IMR-90 (cell line): ENCODE data around the gene PDE4B. TPM values are rescaled to one million over a fixed set of nuclear protein-coding genes. Genes with fewer than 3 reads are reported as not detected.
A peak's percentile ranks its signal among the peaks of the same experiment; 100 is the strongest.

Source experiments
- ATAC-seq: fragments of 200-7000 bp; cut with Tn5 transposase; 2 replicates; pipeline ENCODE4 v1.9.1; 2020; ENCODE audit warnings: low read depth, mild to moderate bottlenecking, moderate library complexity
- BruUV-seq: library from RNA; stranded (reverse); fragments of 400-500 nt; replicated peaks from 2 replicates; lab custom pipeline; 2021; lab: Mats Ljungman, UMichigan
- CTCF ChIA-PET: fragments of 300-600 bp; formaldehyde crosslinking; extraction: SDS; loops from one replicate; lab custom pipeline; 2021; ENCODE audit warnings: antibody characterized with exemption; lab: Yijun Ruan, JAX
- POLR2A ChIA-PET: fragments of 300-600 bp; sonication (Branson Sonifier 250); formaldehyde crosslinking; loops from one replicate; lab custom pipeline; 2022; ENCODE audit warnings: antibody characterized with exemption; ENCODE audit not compliant: unreplicated experiment; lab: Charles Lee
- DNase-seq: peaks from one replicate; pipeline ENCODE4 v3.0.0; 2013
- H2AFZ ChIP-seq: replicated peaks from 2 replicates; pipeline ENCODE3; 2013; ENCODE audit warnings: low read length, mild to moderate bottlenecking; ENCODE audit not compliant: poor library complexity
- H2AK5ac ChIP-seq: 2 replicates; pipeline ENCODE4 v1.6.1; 2013; ENCODE audit warnings: low read depth, low read length, inconsistent platforms
- H2AK9ac ChIP-seq: replicated peaks from 2 replicates; pipeline ENCODE3; 2013; ENCODE audit warnings: mild to moderate bottlenecking, low read depth, low read length, moderate library complexity; ENCODE audit not compliant: poor library complexity
- H2BK120ac ChIP-seq: 2 replicates; pipeline ENCODE4 v1.6.1; 2013; ENCODE audit warnings: low read depth, low read length, inconsistent platforms
- H2BK15ac ChIP-seq: 3 replicates; pipeline ENCODE4 v1.6.1; 2013; ENCODE audit warnings: low read depth, low read length, inconsistent platforms
- H2BK20ac ChIP-seq: 2 replicates; pipeline ENCODE4 v1.6.1; 2013; ENCODE audit warnings: low read depth, mild to moderate bottlenecking, inconsistent platforms, low read length, moderate library complexity
- H2BK5ac ChIP-seq: 2 replicates; pipeline ENCODE4 v1.6.1; 2013; ENCODE audit warnings: mild to moderate bottlenecking, low read depth, low read length, inconsistent platforms; ENCODE audit not compliant: poor library complexity, severe bottlenecking
- H3K14ac ChIP-seq: replicated peaks from 2 replicates; pipeline ENCODE4 v1.6.1; 2013; ENCODE audit warnings: low read depth, low read length, inconsistent platforms
- H3K18ac ChIP-seq: 2 replicates; pipeline ENCODE4 v1.6.1; 2013; ENCODE audit warnings: low read depth, low read length, control low read depth
- H3K23ac ChIP-seq: 2 replicates; pipeline ENCODE4 v1.6.1; 2013; ENCODE audit warnings: low read depth, low read length, inconsistent platforms
- H3K27ac ChIP-seq: 2 replicates; pipeline ENCODE4 v1.5.1; 2013; ENCODE audit warnings: mild to moderate bottlenecking, control low read depth, low read length; ENCODE audit not compliant: insufficient read depth
- H3K27me3 ChIP-seq: 2 replicates; pipeline ENCODE4 v1.6.1; 2013; ENCODE audit warnings: low read length; ENCODE audit not compliant: control insufficient read depth, insufficient read depth
- H3K36me3 ChIP-seq: 2 replicates; pipeline ENCODE4 v1.6.1; 2013; ENCODE audit warnings: low read length, mixed read lengths; ENCODE audit not compliant: control insufficient read depth, insufficient read depth
- H3K4ac ChIP-seq: 2 replicates; pipeline ENCODE4 v1.6.1; 2013; ENCODE audit warnings: low read depth, low read length, inconsistent platforms
- H3K4me1 ChIP-seq: 2 replicates; pipeline ENCODE4 v1.6.1; 2013; ENCODE audit warnings: low read length, mixed read lengths; ENCODE audit not compliant: control insufficient read depth, insufficient read depth
- H3K4me2 ChIP-seq: 2 replicates; pipeline ENCODE4 v1.6.1; 2013; ENCODE audit warnings: low read depth, mild to moderate bottlenecking, control low read depth, low read length, moderate library complexity
- H3K4me3 ChIP-seq: 2 replicates; pipeline ENCODE4 v1.5.1; 2013; ENCODE audit warnings: low read depth, mild to moderate bottlenecking, control low read depth, low read length, moderate library complexity; ENCODE audit not compliant: insufficient read depth
- H3K56ac ChIP-seq: 2 replicates; pipeline ENCODE4 v1.6.1; 2013; ENCODE audit warnings: low read length, inconsistent platforms; ENCODE audit not compliant: insufficient read depth; ENCODE audit errors: extremely low read depth
- H3K79me1 ChIP-seq, 2 experiments: 2 replicates each; pipeline ENCODE4 v1.6.1; 2013; ENCODE audit warnings: low read length in 2 of 2, inconsistent platforms in 1 of 2, low read depth in 1 of 2
- H3K9ac ChIP-seq: 2 replicates; pipeline ENCODE4 v1.6.1; 2013; ENCODE audit warnings: low read depth, low read length, control low read depth
- H3K9me1 ChIP-seq: 2 replicates; pipeline ENCODE4 v1.6.1; 2013; ENCODE audit warnings: low read length, inconsistent platforms; ENCODE audit not compliant: insufficient read depth
- H3K9me3 ChIP-seq: 2 replicates; pipeline ENCODE4 v1.6.1; 2013; ENCODE audit warnings: low read length; ENCODE audit not compliant: control insufficient read depth, insufficient read depth
- H4K20me1 ChIP-seq: 2 replicates; pipeline ENCODE4 v1.6.1; 2013; ENCODE audit warnings: low read length, inconsistent platforms; ENCODE audit not compliant: insufficient read depth
- H4K5ac ChIP-seq: 2 replicates; pipeline ENCODE4 v1.6.1; 2013; ENCODE audit warnings: mild to moderate bottlenecking, low read depth, low read length, control low read depth
- H4K8ac ChIP-seq, 2 experiments: 2 replicates each; pipeline ENCODE4 v1.6.1; 2013; ENCODE audit warnings: low read depth in 2 of 2, low read length in 2 of 2, control low read depth in 1 of 2, inconsistent platforms in 1 of 2
- H4K91ac ChIP-seq: 2 replicates; pipeline ENCODE4 v1.6.1; 2013; ENCODE audit warnings: low read depth, low read length, inconsistent platforms; ENCODE audit not compliant: insufficient read depth
- BHLHE40 ChIP-seq: fragments of 150-350 bp; IDR thresholded peaks from 2 replicates; pipeline ENCODE4 v1.6.1; 2016; ENCODE audit warnings: mild to moderate bottlenecking, low read depth, low read length
- CEBPB ChIP-seq: IDR thresholded peaks from 2 replicates; pipeline ENCODE4 v1.6.1; 2012; ENCODE audit warnings: low read depth, low read length, improper control_type of control experiment
- CTCF ChIP-seq: conservative IDR thresholded peaks from 2 replicates; pipeline ENCODE4 v1.5.1; 2012; ENCODE audit warnings: mild to moderate bottlenecking, low read depth, low read length, improper control_type of control experiment
- ELK1 ChIP-seq: fragments of 150-350 bp; IDR thresholded peaks from 2 replicates; pipeline ENCODE4 v1.6.1; 2016; ENCODE audit warnings: low read depth, mild to moderate bottlenecking, low read length, moderate library complexity, borderline replicate concordance
- FOS ChIP-seq: fragments of 150-350 bp; IDR thresholded peaks from 2 replicates; pipeline ENCODE4 v1.6.1; 2016; ENCODE audit warnings: low read depth, low read length
- MAFK ChIP-seq: IDR thresholded peaks from 2 replicates; pipeline ENCODE4 v1.6.1; 2012; ENCODE audit warnings: low read depth, low read length, improper control_type of control experiment
- MAZ ChIP-seq: IDR thresholded peaks from 2 replicates; pipeline ENCODE4 v1.6.1; 2012; ENCODE audit warnings: low read depth, mild to moderate bottlenecking, low read length, improper control_type of control experiment, moderate library complexity, borderline replicate concordance
- MXI1 ChIP-seq: IDR thresholded peaks from 2 replicates; pipeline ENCODE4 v1.6.1; 2012; ENCODE audit warnings: low read depth, mild to moderate bottlenecking, low read length, moderate library complexity, borderline replicate concordance
- NFE2L2 ChIP-seq: fragments of 150-350 bp; IDR thresholded peaks from 2 replicates; pipeline ENCODE4 v1.6.1; 2016; ENCODE audit warnings: low read depth, mild to moderate bottlenecking, low read length
- RAD21 ChIP-seq: IDR thresholded peaks from 2 replicates; pipeline ENCODE4 v1.6.1; 2012; ENCODE audit warnings: low read length, improper control_type of control experiment
- RCOR1 ChIP-seq: IDR thresholded peaks from 2 replicates; pipeline ENCODE4 v1.6.1; 2012; ENCODE audit warnings: mild to moderate bottlenecking, low read length, improper control_type of control experiment; ENCODE audit not compliant: insufficient replicate concordance
- SMC3 ChIP-seq: fragments of 150-350 bp; IDR thresholded peaks from 2 replicates; pipeline ENCODE4 v1.6.1; 2016; ENCODE audit warnings: low read depth, mild to moderate bottlenecking, antibody characterized with exemption, low read length, moderate library complexity
- USF2 ChIP-seq: fragments of 150-350 bp; IDR thresholded peaks from 2 replicates; pipeline ENCODE4 v1.6.1; 2017; ENCODE audit warnings: mild to moderate bottlenecking, antibody characterized with exemption, low read length, low read depth
- WGBS, 2 experiments: methylation state at CpG; one replicate each; pipeline versions ENCODE4 v1.1.5 to v1.1.7; 2013; ENCODE audit warnings: missing lambda C conversion rate in 2 of 2; ENCODE audit not compliant: insufficient read length in 1 of 2; ENCODE audit errors: extremely low coverage in 2 of 2; 5-methylcytosine and 5-hydroxymethylcytosine counted together
- dilution Hi-C: fragments of 300-500 bp; cut with HindIII; formaldehyde crosslinking; loops from one replicate; pipeline ENCODE4 v1.14.3; 2018; ENCODE audit warnings: low sequenced_read_pairs; ENCODE audit not compliant: unreplicated experiment
- in situ Hi-C: fragments of 300-500 bp; cut with MboI; formaldehyde crosslinking; loops from 3 replicates; pipeline ENCODE4 v1.14.3; 2019; ENCODE audit warnings: low sequenced_read_pairs, inconsistent platforms, mixed read lengths
- intact Hi-C: fragments of 100-400 bp; cut with micrococcal nuclease; formaldehyde crosslinking; loops from 2 replicates; pipeline ENCODE4 v1.10.0; 2022
- polyA plus RNA-seq, 3 experiments: library from polyadenylated mRNA; depleted of rRNA; stranded (reverse); fragments of >200 nt; gene quantifications; 2 replicates each; pipeline ENCODE4 v1.2.3, GENCODE V29; 2012; ENCODE audit warnings: low replicate concordance in 1 of 3
- total RNA-seq: library from RNA; depleted of rRNA; stranded (reverse); fragments of >200 nt; gene quantifications from 2 replicates; pipeline ENCODE4 v1.2.3, GENCODE V29; 2012

PDE4B gene
- total and polyA plus RNA-seq, 2 of the 4 experiments (the other 2 are of a cell fraction): 5.8 to 21.3 TPM

- H3K27ac ChIP-seq: no peak overlapping the region
- CTCF ChIA-PET: interaction anchor here (1.3 kb wide), 1 partner anchor 74 kb away, joined by 3 read pairs; no protein-coding TSS in a partner anchor
- no peaks in the 10 kb centered on the region for H3K79me1 ChIP-seq
- DNase-seq (peak; percentile 35), ATAC-seq (peak; percentile 38; the same call in 1 of the 2 replicates)
- H3K4me3 ChIP-seq: no peak overlapping the region
- dilution Hi-C loops (no loop called here), intact Hi-C loops (loop anchor here (5.0 kb wide), 1 partner anchor 34 kb away; no protein-coding TSS in a partner anchor), in situ Hi-C loops (no loop called here)
- H3K9ac ChIP-seq: no peak overlapping the region
- no CpG with 5 or more reads among the region's 3 CpGs for WGBS, 2 experiments
- no TSS peak for BruUV-seq
- H4K5ac ChIP-seq: no peak overlapping the region; the same call in 1 of the 2 replicates
- H3K4me2 ChIP-seq: peak overlapping the region; percentile 34; the same call in 1 of the 2 replicates
- no peak overlapping the region for H4K91ac ChIP-seq
- TF ChIP-seq NFE2L2 (no peak), CEBPB (no peak), CTCF (no peak), SMC3 (no peak), RAD21 (no peak), MXI1 (no peak), RCOR1 (no peak), ELK1 (no peak), FOS (no peak), MAFK (no peak), BHLHE40 (no peak), USF2 (no peak), MAZ (no peak)
- H3K4me1 ChIP-seq: peaks cover 4% of the 10 kb centered on the region
- no peak overlapping the region for H2AK9ac ChIP-seq
- peak overlapping the region; percentile 74 for H3K18ac ChIP-seq
- peak overlapping the region; percentile 66 for H2BK5ac ChIP-seq
- no peaks in the 10 kb centered on the region for H3K36me3 ChIP-seq
- no peak overlapping the region for H3K23ac ChIP-seq
- H2BK15ac ChIP-seq: no peak overlapping the region
- no peak overlapping the region for H2BK20ac ChIP-seq
- H3K27me3 ChIP-seq: no peaks in the 10 kb centered on the region
- peak overlapping the region; percentile 13 to 29; a peak in 2 of 4 replicates for H4K8ac ChIP-seq
- H2BK120ac ChIP-seq: peak overlapping the region; percentile 42; the same call in 1 of the 2 replicates
- H3K56ac ChIP-seq: no peak overlapping the region
- no peaks in the 10 kb centered on the region for H4K20me1 ChIP-seq
- H3K4ac ChIP-seq: no peak overlapping the region
- H3K9me3 ChIP-seq: no peaks in the 10 kb centered on the region
- no peak overlapping the region for H2AK5ac ChIP-seq
- POLR2A ChIA-PET: no interaction called here
- 0 out of 2 replicates have a peak overlapping the region, but pooled peaks have one; percentile 1 for H3K14ac ChIP-seq
- no peak overlapping the region for H2AFZ ChIP-seq
- peaks cover 2% of the 10 kb centered on the region for H3K9me1 ChIP-seq
These were observed 490.4 kb downstream of the PDE4B start for GRCh38 chr1:66282891-66283621.
